22Rv1 (cell line): Measurements from ENCODE around the gene SEC61A1.

ENCODE experiments used
- CTCF ChIP-seq: fragments of 450-650 bp; IDR thresholded peaks from 2 replicates; pipeline ENCODE4 v1.5.1; 2017; ENCODE audit warnings: mild to moderate bottlenecking
- ZFX ChIP-seq: fragments of 450-650 bp; IDR thresholded peaks from 2 replicates; pipeline ENCODE4 v1.6.1; 2017; ENCODE audit warnings: antibody characterized with exemption, borderline replicate concordance

GRCh38 chr3:128011140-128011539, 41.1 kb upstream of the SEC61A1 start:
- TF ChIP-seq CTCF (peak; percentile 82), ZFX (no peak)
